ENCODE measurements around the gene SH2D2A. TPM values are rescaled to one million over a fixed set of nuclear protein-coding genes. Genes with fewer than 3 reads are reported as not detected.

The SH2D2A gene
- total RNA-seq, 1 experiment from 2014 or later: 4.9 TPM

DNA sequence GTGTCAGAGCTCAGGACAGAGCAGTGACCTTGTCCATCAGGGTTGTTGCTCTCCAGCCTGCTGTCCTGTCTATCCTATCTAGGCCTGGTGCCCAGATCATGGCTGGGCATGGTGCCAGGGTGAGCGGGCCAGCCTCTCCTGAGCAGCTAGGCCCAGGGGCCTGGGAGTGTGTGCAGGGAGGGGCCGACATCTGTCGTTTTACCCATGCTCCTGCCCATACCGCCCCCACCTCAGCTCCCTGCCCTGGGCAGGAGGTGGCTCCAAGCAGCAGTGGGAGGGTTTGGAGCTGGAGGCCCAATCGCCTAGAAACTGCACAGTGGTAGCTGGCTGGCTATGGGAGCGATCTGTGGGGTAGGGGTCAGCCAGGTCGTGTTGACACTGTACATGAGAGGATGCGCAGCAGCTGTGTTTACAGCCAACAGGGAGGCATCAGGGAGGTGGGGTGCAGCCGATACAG lies 35.8 kb upstream of the SH2D2A start (continued):
- TF ChIP-seq, protein P1, sequence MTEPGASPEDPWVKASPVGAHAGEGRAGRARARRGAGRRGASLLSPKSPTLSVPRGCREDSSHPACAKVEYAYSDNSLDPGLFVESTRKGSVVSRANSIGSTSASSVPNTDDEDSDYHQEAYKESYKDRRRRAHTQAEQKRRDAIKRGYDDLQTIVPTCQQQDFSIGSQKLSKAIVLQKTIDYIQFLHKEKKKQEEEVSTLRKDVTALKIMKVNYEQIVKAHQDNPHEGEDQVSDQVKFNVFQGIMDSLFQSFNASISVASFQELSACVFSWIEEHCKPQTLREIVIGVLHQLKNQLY (CRISPR knock-in tag; IDR thresholded peaks at IDR 0.05): no peak
- TF ChIP-seq, protein P2, sequence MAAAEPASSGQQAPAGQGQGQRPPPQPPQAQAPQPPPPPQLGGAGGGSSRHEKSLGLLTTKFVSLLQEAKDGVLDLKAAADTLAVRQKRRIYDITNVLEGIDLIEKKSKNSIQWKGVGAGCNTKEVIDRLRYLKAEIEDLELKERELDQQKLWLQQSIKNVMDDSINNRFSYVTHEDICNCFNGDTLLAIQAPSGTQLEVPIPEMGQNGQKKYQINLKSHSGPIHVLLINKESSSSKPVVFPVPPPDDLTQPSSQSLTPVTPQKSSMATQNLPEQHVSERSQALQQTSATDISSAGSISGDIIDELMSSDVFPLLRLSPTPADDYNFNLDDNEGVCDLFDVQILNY (CRISPR knock-in tag; IDR thresholded peaks at IDR 0.05): no peak
- TF ChIP-seq TP53 (CRISPR knock-in tag; IDR thresholded peaks at IDR 0.05) (no peak), FOXP1 (CRISPR knock-in tag; IDR thresholded peaks at IDR 0.05; ENCODE audit: borderline replicate concordance) (no peak)
- TF ChIP-seq, protein P3, sequence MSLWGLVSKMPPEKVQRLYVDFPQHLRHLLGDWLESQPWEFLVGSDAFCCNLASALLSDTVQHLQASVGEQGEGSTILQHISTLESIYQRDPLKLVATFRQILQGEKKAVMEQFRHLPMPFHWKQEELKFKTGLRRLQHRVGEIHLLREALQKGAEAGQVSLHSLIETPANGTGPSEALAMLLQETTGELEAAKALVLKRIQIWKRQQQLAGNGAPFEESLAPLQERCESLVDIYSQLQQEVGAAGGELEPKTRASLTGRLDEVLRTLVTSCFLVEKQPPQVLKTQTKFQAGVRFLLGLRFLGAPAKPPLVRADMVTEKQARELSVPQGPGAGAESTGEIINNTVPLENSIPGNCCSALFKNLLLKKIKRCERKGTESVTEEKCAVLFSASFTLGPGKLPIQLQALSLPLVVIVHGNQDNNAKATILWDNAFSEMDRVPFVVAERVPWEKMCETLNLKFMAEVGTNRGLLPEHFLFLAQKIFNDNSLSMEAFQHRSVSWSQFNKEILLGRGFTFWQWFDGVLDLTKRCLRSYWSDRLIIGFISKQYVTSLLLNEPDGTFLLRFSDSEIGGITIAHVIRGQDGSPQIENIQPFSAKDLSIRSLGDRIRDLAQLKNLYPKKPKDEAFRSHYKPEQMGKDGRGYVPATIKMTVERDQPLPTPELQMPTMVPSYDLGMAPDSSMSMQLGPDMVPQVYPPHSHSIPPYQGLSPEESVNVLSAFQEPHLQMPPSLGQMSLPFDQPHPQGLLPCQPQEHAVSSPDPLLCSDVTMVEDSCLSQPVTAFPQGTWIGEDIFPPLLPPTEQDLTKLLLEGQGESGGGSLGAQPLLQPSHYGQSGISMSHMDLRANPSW (CRISPR knock-in tag; conservative IDR thresholded peaks at IDR 0.05; ENCODE audit: low read depth): no peak

DNA sequence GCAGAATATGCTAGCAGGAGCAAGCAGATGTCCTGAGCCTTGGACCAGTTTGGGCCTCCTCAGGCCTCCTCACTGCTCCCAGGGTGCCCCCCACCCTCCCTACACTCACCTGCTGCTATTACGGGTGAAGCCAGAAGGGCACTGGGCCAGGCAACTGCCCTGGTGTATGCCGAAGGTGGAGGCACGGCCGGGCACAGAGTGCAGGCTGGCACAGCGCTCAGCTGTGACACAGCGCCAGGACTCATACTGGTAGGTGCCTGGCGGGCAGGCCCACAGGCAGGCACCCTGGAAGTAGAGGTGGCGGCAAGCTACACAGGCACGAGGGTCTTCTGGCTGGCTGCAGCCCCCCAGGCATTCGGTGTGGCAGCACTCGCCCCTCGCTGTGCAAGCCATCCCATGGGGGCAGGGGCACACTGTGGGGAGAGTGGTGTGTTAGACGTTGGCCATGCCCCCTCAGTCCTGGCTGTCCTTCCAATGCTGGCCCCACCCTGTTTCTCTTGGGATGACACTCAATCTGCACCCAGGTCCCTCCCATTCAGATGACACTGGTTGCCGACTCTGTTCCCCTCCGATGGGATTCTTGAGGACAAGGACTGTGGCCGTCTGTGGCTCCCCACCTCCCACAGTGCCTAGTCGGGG lies 35.2 kb upstream of the SH2D2A start:
- no peaks in the 10 kb centered on the region for H3K36me3 Mint-ChIP-seq
- no peak overlapping the region for H3K27ac Mint-ChIP-seq
- ChIA-PET CTCF (interaction anchor here (1.1 to 3.5 kb wide), 2 partner anchors 14 to 41 kb away, joined by 5 to 17 read pairs; no protein-coding TSS in a partner anchor), POLR2A (no interaction called here)
- DNase-seq (ENCODE audit: low spot score) (no peak), ATAC-seq (no peak)
- H3K27me3 Mint-ChIP-seq (ENCODE audit: low read depth): peaks cover 89% of the 10 kb centered on the region
- H3K4me1 Mint-ChIP-seq: peaks cover 10% of the 10 kb centered on the region
- no peaks in the 10 kb centered on the region for H3K9me3 Mint-ChIP-seq
- TF ChIP-seq, protein P2 (CRISPR knock-in tag; IDR thresholded peaks at IDR 0.05): no peak
- TF ChIP-seq GABPB1 (CRISPR knock-in tag; IDR thresholded peaks at IDR 0.05) (no peak), CBFB (CRISPR knock-in tag; IDR thresholded peaks at IDR 0.05; ENCODE audit: low read depth) (no peak), GRHL2 (CRISPR knock-in tag; IDR thresholded peaks at IDR 0.05; ENCODE audit: insufficient replicate concordance, severe bottlenecking) (no peak), JUN (CRISPR knock-in tag; IDR thresholded peaks at IDR 0.05) (no peak), SP1 (CRISPR knock-in tag; conservative IDR thresholded peaks at IDR 0.05) (no peak), TCF7 (CRISPR knock-in tag; IDR thresholded peaks at IDR 0.05; ENCODE audit: low read depth) (no peak), ZNF416 (CRISPR knock-in tag; IDR thresholded peaks at IDR 0.05) (no peak)
- TF ChIP-seq, protein P4, sequence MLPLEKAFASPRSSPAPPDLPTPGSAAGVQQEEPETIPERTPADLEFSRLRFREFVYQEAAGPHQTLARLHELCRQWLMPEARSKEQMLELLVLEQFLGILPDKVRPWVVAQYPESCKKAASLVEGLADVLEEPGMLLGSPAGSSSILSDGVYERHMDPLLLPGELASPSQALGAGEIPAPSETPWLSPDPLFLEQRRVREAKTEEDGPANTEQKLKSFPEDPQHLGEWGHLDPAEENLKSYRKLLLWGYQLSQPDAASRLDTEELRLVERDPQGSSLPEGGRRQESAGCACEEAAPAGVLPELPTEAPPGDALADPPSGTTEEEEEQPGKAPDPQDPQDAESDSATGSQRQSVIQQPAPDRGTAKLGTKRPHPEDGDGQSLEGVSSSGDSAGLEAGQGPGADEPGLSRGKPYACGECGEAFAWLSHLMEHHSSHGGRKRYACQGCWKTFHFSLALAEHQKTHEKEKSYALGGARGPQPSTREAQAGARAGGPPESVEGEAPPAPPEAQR (CRISPR knock-in tag; IDR thresholded peaks at IDR 0.05): no peak
- TF ChIP-seq, protein P5, sequence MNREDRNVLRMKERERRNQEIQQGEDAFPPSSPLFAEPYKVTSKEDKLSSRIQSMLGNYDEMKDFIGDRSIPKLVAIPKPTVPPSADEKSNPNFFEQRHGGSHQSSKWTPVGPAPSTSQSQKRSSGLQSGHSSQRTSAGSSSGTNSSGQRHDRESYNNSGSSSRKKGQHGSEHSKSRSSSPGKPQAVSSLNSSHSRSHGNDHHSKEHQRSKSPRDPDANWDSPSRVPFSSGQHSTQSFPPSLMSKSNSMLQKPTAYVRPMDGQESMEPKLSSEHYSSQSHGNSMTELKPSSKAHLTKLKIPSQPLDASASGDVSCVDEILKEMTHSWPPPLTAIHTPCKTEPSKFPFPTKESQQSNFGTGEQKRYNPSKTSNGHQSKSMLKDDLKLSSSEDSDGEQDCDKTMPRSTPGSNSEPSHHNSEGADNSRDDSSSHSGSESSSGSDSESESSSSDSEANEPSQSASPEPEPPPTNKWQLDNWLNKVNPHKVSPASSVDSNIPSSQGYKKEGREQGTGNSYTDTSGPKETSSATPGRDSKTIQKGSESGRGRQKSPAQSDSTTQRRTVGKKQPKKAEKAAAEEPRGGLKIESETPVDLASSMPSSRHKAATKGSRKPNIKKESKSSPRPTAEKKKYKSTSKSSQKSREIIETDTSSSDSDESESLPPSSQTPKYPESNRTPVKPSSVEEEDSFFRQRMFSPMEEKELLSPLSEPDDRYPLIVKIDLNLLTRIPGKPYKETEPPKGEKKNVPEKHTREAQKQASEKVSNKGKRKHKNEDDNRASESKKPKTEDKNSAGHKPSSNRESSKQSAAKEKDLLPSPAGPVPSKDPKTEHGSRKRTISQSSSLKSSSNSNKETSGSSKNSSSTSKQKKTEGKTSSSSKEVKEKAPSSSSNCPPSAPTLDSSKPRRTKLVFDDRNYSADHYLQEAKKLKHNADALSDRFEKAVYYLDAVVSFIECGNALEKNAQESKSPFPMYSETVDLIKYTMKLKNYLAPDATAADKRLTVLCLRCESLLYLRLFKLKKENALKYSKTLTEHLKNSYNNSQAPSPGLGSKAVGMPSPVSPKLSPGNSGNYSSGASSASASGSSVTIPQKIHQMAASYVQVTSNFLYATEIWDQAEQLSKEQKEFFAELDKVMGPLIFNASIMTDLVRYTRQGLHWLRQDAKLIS (CRISPR knock-in tag; IDR thresholded peaks at IDR 0.05; ENCODE audit: borderline replicate concordance): no peak
- H3K4me3 Mint-ChIP-seq: no peak overlapping the region

Data from WTC11 (cell line).